Activated CD4-positive, alpha-beta T cell treated with anti-CD3 and anti-CD28 coated beads, Interleukin-2, amount 10 ng/mL, durations not matched to agents 24 days and 14 days (primary cell): ENCODE results near the gene SELENOS. TPM values are rescaled to one million over a fixed set of nuclear protein-coding genes. Genes with fewer than 3 reads are reported as not detected.

Experiments
- DNase-seq: peaks from one replicate; pipeline ENCODE4 v3.0.0; 2022
- H3K27ac Mint-ChIP-seq: one replicate; pipeline ENCODE4 v1.8.0; 2022; ENCODE audit warnings: mild to moderate bottlenecking, mixed read lengths
- H3K27me3 Mint-ChIP-seq: one replicate; pipeline ENCODE4 v1.8.0; 2022; ENCODE audit warnings: mixed read lengths
- H3K36me3 Mint-ChIP-seq: one replicate; pipeline ENCODE4 v1.8.0; 2022; ENCODE audit warnings: low read depth, mild to moderate bottlenecking, mixed read lengths
- H3K4me1 Mint-ChIP-seq: one replicate; pipeline ENCODE4 v1.8.0; 2021; ENCODE audit warnings: mixed read lengths
- H3K4me3 Mint-ChIP-seq: one replicate; pipeline ENCODE4 v1.8.0; 2022; ENCODE audit warnings: mild to moderate bottlenecking, moderate library complexity, mixed read lengths
- H3K9me3 Mint-ChIP-seq: one replicate; pipeline ENCODE4 v1.8.0; 2021; ENCODE audit warnings: mixed read lengths
- intact Hi-C: fragments of 100-400 bp; cut with micrococcal nuclease; formaldehyde crosslinking; loops from one replicate; pipeline ENCODE4 v1.15.1; 2023
- total RNA-seq: library from RNA; stranded (reverse); gene quantifications from 2 replicates; pipeline ENCODE4 v1.2.3, GENCODE V29; 2022

The SELENOS gene
- total RNA-seq, 1 donor from 2014 or later, result 36.5 TPM

DNA sequence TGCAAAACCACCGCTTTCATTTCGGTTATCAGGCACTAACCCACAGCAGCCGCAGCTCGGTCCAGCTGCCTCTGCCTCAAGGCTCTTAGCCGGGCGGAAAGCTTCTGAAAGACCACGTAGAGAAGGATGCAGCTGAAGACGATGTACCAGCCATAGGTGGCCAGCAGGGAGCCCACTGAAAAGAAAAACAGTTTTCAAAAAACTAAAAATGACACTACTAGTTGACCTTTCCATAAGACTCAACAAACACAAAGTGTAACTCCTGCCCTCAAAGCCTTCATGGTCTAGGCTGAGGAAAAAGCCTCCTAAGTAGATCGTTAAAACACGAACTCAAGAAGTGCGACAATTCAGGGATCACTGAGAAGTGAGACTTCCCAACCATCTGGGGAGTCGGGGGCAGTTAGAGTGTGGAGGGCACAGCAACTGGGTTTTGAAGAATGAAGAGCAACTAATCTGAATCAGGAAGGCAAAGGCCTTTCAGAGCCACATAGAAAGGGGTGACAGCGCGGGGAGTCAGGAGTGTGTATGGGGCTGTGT is 716 bp downstream of the SELENOS start:
- peak overlapping the region; percentile 85 for H3K27ac Mint-ChIP-seq
- peak overlapping the region; percentile 92 for H3K4me3 Mint-ChIP-seq
- DNase-seq, result peak; percentile 71
- H3K36me3 Mint-ChIP-seq, result peaks cover 57% of the 10 kb centered on the region
- H3K9me3 Mint-ChIP-seq, result no peaks in the 10 kb centered on the region
- no peaks in the 10 kb centered on the region for H3K27me3 Mint-ChIP-seq
- peaks cover 24% of the 10 kb centered on the region for H3K4me1 Mint-ChIP-seq
- intact Hi-C loops, result loop anchor here (1.0 to 10.0 kb wide), 6 partner anchors 13 to 932 kb away; partner anchors contain the start of genes ADAMTS17, ASB7, LINS1 and SNRPA1

DNA sequence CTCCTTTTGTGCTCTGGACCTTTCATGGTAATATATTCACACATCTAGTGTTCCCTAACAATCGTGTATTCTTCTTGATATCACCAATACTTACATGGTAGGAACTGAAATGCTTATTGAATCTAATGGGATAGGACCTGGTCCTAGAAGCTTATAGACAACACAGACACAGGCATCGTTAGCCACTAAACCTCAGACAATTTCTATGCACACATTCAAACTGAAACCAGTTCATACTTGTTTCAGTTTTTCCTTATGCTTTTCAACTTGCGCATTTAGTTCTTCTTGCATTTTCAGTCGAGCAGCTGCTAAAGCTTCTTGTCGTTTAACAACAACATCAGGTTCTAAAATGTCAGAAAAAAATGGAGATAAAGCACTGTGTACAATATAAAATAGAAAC is 2.3 kb downstream of the SELENOS start:
- Mint-ChIP-seq H3K27me3 (no peaks in the 10 kb centered on the region), H3K36me3 (peaks cover 56% of the 10 kb centered on the region), H3K27ac (peak overlapping the region; percentile 45), H3K4me3 (peak overlapping the region; percentile 92), H3K4me1 (peaks cover 27% of the 10 kb centered on the region), H3K9me3 (no peaks in the 10 kb centered on the region)
- intact Hi-C loops, result loop anchor here (1.0 to 10.0 kb wide), 4 partner anchors 23 to 930 kb away; partner anchors contain the start of genes ADAMTS17, ASB7, CHSY1 and LINS1
- no peak for DNase-seq

DNA sequence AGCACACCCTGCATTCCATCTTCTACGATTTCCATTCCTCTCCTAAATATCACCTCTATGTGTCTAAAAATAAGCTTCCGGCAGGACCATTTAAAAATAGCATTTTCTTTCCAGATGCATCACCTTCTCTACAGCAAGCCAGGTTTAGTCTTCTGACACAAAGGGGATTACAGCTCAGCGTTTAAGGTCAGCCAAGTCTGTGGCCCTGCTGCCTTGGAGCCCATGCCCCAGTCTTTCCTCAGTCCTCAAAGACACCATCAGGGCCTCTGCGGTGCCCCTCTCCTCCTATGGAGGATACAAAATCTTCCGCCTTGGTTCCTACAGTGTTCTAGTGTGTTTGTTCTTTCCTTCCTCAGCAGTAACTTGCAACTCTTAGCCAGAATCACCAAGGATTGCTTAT is 3.8 kb downstream of the SELENOS start:
- Mint-ChIP-seq H3K27ac (no peak overlapping the region), H3K9me3 (no peaks in the 10 kb centered on the region), H3K27me3 (no peaks in the 10 kb centered on the region), H3K4me3 (no peak overlapping the region), H3K4me1 (peaks cover 27% of the 10 kb centered on the region), H3K36me3 (peaks cover 55% of the 10 kb centered on the region)
- no peak for DNase-seq
- intact Hi-C loops, result loop anchor here (10.0 kb wide), 1 partner anchor 929 kb away; the partner anchor contains the start of gene ADAMTS17

DNA sequence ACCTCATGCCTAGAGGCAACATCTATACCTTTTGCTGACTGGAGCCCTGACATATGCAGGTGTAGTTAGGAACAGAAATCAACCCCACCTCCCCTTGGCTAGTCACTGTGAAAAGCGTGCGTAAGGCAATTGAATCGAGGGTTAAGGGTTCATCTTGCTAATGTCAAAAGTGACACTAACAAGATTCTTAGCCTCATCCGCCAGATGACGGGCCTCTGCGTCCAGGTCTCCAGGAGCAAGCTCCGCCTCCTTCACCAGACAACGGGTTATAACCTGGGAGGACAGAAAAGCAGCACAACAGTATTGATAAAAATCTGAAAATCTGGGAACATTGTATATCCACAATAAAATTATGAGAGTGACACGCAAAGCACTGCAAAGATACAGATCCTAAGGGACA is 4.7 kb downstream of the SELENOS start:
- Mint-ChIP-seq H3K9me3 (no peaks in the 10 kb centered on the region), H3K27me3 (no peaks in the 10 kb centered on the region), H3K36me3 (peaks cover 53% of the 10 kb centered on the region), H3K4me3 (no peak overlapping the region), H3K4me1 (peaks cover 22% of the 10 kb centered on the region), H3K27ac (no peak overlapping the region)
- DNase-seq, result no peak
- intact Hi-C loops, result loop anchor here (10.0 kb wide), 1 partner anchor 928 kb away; the partner anchor contains the start of gene ADAMTS17

DNA sequence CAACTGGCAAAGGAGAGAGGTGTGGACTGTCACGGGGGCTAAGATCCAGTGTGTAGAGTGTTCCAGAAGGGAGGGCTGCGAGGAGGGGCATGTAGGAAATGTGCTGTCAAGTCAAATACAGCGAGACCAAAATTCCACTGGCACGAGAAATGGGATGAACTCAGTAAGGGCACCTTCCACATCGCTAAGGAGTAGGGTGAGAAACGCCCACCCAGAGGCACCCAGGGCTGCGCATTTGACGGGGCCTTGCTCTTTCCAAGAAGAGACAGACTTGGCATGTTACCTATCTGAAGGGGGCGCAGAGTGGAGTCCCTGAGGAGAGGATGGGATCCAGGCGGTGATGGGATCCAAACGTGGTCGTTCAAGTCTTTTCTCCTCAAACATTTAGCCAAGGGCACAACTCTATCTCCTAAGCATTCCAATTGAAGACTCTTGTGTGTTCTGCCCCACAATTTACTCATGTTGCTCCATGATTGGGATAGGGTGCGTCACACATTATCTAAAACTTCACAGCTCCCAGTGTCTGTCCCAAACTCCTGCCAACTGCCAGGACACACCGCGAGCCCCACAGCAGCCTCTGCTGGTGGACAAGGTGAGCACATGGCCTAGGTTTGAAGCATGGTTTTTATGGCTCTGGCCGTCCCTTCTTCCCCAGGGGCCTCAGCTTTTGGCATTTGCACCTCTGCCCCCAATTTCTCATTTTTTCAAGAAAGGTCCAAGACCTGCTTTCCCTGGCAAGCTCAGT is 7.6 kb downstream of the SELENOS start:
- peaks cover 9% of the 10 kb centered on the region for H3K4me1 Mint-ChIP-seq
- no peaks in the 10 kb centered on the region for H3K9me3 Mint-ChIP-seq
- H3K27ac Mint-ChIP-seq, result no peak overlapping the region
- no peak overlapping the region for H3K4me3 Mint-ChIP-seq
- peaks cover 44% of the 10 kb centered on the region for H3K36me3 Mint-ChIP-seq
- no peaks in the 10 kb centered on the region for H3K27me3 Mint-ChIP-seq
- no peak for DNase-seq
- intact Hi-C loops, result loop anchor here (10.0 kb wide), 1 partner anchor 925 kb away; the partner anchor contains the start of gene ADAMTS17

DNA sequence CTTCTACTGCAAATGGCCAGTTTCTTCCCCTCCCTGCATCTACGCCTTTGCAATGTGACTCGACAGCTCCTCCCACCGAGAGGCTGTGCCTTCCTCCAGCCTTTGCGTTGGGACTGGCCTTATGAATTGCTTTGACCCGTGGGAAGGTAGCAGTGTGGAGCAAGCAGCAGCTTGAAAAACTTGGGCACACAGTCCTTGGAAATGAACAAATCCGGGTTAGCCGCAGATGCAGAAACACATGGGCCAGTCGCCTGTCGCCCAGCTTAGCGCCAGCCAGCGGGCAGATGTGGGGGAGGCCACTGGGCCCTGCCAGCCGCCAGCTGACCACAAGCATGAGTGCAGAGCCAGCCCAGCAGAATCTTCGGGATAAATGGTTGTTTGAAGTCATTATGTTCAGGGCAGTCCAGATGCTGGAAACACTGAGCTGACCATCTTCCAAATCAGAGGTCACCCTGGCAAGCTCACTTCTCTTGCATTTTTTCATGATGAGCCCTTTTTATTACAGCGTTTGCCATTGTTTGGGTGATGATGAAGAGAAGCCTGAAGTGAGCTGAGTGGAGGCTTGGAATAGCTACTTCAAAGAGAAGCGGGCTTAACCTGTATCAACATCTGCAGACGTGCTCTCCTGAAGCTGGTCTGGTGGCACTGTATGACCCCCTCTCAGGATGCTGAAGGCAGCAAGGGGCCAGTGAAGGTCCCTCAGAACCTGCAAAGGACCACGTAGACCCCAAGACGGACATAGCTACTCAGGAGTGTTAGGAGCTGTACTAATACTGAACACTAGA is 9.8 kb downstream of the SELENOS start:
- Mint-ChIP-seq H3K4me1 (peaks cover 7% of the 10 kb centered on the region), H3K4me3 (no peak overlapping the region), H3K36me3 (peaks cover 25% of the 10 kb centered on the region), H3K27me3 (no peaks in the 10 kb centered on the region), H3K9me3 (no peaks in the 10 kb centered on the region), H3K27ac (no peak overlapping the region)
- no peak for DNase-seq
- intact Hi-C loops, result no loop called here

DNA sequence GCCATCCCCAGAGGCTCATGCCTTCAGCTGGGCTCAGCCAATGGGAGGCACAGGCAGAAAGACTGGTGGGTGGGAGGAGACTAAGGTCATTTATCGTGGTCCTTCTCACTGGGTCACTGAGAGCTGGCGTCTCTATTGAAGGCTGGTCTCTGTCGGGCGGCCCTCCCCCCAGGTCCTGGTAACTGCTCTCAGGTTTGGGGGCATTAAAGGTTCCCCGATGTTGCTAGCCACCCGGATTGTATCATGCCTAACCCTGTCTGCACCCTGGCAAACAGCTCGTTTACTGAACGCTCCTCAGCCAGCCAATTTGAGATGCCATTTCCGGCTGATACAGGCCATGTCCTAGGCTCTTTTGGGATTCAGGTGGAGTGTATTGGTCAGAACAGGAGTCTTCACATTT is 10.5 kb downstream of the SELENOS start:
- Mint-ChIP-seq H3K4me3 (no peak overlapping the region), H3K27ac (no peak overlapping the region), H3K9me3 (no peaks in the 10 kb centered on the region), H3K4me1 (peaks cover 7% of the 10 kb centered on the region), H3K36me3 (peaks cover 19% of the 10 kb centered on the region), H3K27me3 (peaks cover 4% of the 10 kb centered on the region)
- intact Hi-C loops, result no loop called here
- no peak for DNase-seq

DNA sequence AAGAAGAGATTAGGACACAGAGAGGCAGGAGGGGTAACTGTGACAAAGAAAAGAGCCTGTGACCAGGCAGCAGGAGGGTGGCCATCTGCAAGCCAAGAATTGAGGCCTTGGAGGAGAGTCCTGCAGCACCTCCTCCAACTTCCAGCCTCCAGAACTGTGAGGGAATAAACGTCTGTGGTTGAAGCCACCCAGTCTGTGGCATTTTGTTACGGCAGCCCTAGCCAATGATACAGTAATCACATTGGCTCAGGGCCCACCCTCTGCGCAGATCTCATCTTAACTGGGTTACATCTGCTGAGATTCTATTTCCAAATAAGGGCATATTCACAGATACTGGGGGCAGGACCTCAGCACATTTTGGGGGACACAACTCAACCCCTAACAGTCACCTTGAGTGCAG is 11.3 kb downstream of the SELENOS start:
- H3K27ac Mint-ChIP-seq, result no peak overlapping the region
- no peaks in the 10 kb centered on the region for H3K9me3 Mint-ChIP-seq
- intact Hi-C loops, result no loop called here
- peaks cover 4% of the 10 kb centered on the region for H3K4me1 Mint-ChIP-seq
- H3K4me3 Mint-ChIP-seq, result no peak overlapping the region
- H3K36me3 Mint-ChIP-seq, result peaks cover 12% of the 10 kb centered on the region
- H3K27me3 Mint-ChIP-seq, result peaks cover 7% of the 10 kb centered on the region
- no peak for DNase-seq

DNA sequence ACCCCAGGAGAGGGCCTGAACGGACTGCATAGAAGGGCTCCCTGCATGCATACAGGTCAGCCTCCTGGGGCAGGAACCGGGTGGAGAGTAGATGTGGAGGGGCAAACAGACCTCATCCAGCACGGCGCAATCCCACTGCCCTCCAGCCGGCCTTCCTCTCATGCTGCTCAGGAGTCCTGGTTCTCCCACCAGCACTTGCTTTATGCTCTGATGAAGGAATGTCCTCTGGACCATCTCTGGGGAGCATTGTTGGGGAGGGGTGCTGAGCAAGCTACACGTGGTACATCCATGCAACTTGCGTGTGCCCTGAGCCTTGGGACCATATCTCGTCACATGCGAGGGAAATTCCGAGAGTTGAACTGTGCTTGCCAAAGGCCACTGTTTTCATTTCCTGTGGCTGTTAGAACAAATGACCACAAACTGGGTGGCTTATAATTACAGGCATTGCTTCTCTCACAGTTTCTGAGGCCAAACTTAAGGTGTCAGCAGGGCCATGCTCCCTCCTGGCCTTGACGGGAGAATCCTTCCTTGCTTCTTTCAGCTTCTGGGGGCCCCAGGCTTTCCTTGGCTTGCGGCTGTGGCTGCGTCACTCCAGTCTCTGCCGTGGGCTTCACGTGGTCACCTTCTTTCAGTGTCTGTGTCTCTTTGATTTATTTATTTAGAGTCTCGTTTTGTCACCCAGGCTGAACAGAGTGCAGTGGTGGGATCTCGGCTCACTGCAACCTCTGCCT is 12.2 kb downstream of the SELENOS start:
- Mint-ChIP-seq H3K4me1 (peaks cover 4% of the 10 kb centered on the region), H3K36me3 (peaks cover 7% of the 10 kb centered on the region), H3K9me3 (no peaks in the 10 kb centered on the region), H3K27me3 (peaks cover 7% of the 10 kb centered on the region), H3K4me3 (no peak overlapping the region), H3K27ac (no peak overlapping the region)
- intact Hi-C loops, result no loop called here
- no peak for DNase-seq

DNA sequence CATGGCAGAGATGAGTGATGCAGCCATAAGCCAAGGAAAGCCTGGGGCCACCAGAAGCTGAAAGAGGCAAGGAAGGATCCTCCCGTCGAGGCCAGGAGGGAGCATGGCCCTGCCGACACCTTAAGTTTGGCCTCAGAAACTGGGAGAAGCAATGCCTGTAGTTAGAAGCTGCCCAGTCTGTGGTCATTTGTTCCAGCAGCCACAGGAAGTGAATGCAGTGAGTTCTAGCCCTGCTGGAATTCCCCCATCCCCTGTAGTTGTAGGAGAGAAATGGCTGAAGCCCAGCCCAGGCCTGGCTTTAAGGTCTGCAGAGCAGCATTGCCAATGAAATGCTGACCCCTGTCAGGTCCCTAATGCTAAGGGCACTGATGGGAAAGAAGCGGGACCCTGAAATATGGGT is 13.3 kb downstream of the SELENOS start:
- no peak for DNase-seq
- Mint-ChIP-seq H3K27me3 (peaks cover 12% of the 10 kb centered on the region), H3K27ac (no peak overlapping the region), H3K4me3 (no peak overlapping the region), H3K4me1 (peaks cover 4% of the 10 kb centered on the region), H3K9me3 (no peaks in the 10 kb centered on the region), H3K36me3 (peaks cover 2% of the 10 kb centered on the region)
- intact Hi-C loops, result no loop called here

DNA sequence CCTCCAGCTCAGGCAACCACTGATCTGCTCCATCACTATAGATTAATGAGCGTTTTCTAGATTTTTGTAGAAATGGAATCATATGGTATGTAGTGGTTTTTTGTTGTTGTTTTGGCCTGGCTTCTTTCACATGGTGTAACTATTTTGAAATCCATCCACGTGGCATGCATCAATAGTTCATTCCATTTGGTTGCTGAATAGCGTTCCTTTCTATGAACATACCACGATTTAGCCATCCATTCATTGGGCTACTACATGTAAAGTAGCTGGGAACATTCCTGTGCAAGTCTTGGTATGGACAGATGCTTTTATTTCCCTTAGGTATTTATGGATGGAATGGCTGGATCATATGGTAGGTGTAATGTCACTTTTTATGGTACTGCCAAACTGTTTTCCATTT is 14.7 kb downstream of the SELENOS start:
- Mint-ChIP-seq H3K36me3 (no peaks in the 10 kb centered on the region), H3K4me3 (no peak overlapping the region), H3K4me1 (peaks cover 8% of the 10 kb centered on the region), H3K9me3 (no peaks in the 10 kb centered on the region), H3K27ac (no peak overlapping the region), H3K27me3 (peaks cover 19% of the 10 kb centered on the region)
- intact Hi-C loops, result no loop called here
- DNase-seq, result no peak

DNA sequence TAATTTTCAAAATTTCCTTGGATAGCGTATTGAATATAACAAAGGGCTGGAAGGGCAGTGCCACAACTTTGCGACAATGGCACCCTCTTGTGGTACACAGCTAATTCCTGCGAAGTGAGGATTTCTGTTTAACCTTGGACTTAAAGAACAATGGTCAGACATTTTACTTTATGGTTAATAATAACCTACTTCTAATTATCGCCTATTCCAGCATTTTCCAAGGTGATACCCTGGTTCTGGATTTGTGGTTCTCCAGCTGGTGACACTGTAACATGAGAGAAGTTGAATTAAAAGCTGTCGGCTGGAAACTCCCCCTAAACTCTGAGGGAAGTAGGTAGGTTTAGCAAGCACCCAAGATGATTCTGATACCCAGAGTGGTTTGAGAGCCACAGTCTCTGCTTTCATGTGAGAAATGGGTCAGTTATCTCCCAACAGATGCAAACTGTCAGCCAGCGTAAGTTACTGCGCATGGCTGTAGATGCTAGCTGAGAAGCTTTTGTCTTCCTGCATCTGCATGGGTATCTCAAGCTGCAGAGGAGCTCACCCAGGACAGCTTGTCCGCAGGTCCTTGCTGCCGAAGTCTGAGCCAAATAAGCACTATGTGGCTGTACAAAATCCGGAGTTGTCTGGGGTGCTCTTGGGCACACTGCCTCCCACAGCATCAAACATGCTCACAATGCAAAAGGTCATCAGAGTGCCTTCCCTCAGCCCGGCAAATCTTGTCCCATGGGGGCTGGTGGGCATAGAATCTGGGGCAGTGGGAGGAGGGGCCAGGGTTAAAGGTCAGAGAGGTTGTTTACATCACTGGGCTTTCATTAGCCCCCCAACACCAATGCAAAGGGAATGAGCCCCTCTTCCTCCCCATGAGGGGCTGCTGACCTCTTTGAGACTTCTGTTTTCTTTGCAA is 18.8 kb downstream of the SELENOS start:
- Mint-ChIP-seq H3K36me3 (no peaks in the 10 kb centered on the region), H3K27ac (no peak overlapping the region), H3K27me3 (peaks cover 19% of the 10 kb centered on the region), H3K9me3 (no peaks in the 10 kb centered on the region), H3K4me3 (no peak overlapping the region), H3K4me1 (peaks cover 25% of the 10 kb centered on the region)
- DNase-seq, result peak; percentile 87
- intact Hi-C loops, result loop anchor here (1.0 to 5.0 kb wide), 4 partner anchors 18 to 341 kb away; partner anchors contain the start of genes LRRK1 and SELENOS
